SK-N-SH (cell line): ENCODE measurements around the gene IDUA. TPM values are rescaled to one million over a fixed set of nuclear protein-coding genes. Genes with fewer than 3 reads are reported as not detected.

Source experiments
- CTCF ChIA-PET: fragments of 300-600, 350-600 bp; formaldehyde crosslinking; extraction: SDS; loops from one replicate; lab custom pipeline; 2021; lab: Yijun Ruan, JAX
- POLR2A ChIA-PET: fragments of 350-600 bp; sonication (Branson Sonifier 250); formaldehyde crosslinking; extraction: SDS; loops from one replicate; lab custom pipeline; 2020; ENCODE audit warnings: antibody characterized with exemption, inconsistent platforms; lab: Yijun Ruan, JAX
- DNase-seq: peaks from one replicate; pipeline ENCODE4 v3.0.0; 2012
- H2AFZ ChIP-seq: fragments of 200-600 bp; sonication (generic); 2 replicates; pipeline ENCODE4 v1.8.1; 2016; ENCODE audit warnings: antibody characterized with exemption, mild to moderate bottlenecking, low read depth
- H3F3A ChIP-seq: fragments of 200-600 bp; sonication (generic); replicated peaks from 2 replicates; pipeline ENCODE3; 2016; ENCODE audit warnings: antibody characterized with exemption, mild to moderate bottlenecking; ENCODE audit not compliant: insufficient read depth
- H3K27ac ChIP-seq, 2 experiments: fragments of 200-500 bp in 1 of 2; fragments of 200-600 bp in 1 of 2; sonication (Bioruptor generic) in 1 of 2; sonication (generic), shearing (Covaris generic) in 1 of 2; 2 replicates each; pipeline versions ENCODE4 v1.5.1 to v1.6.1; 2014 to 2016; ENCODE audit warnings: low read depth in 2 of 2, inconsistent platforms in 1 of 2, low read length in 1 of 2, mild to moderate bottlenecking in 1 of 2, mixed read lengths in 1 of 2
- H3K27me3 ChIP-seq: fragments of 200-600 bp; sonication (generic), shearing (Covaris generic); 2 replicates; pipeline ENCODE4 v1.6.1; 2016; ENCODE audit warnings: mixed run types; ENCODE audit not compliant: insufficient read depth
- H3K36me3 ChIP-seq, 2 experiments: fragments of 200-500 bp in 1 of 2; fragments of 200-600 bp in 1 of 2; sonication (Bioruptor generic) in 1 of 2; sonication (generic) in 1 of 2; replicated peaks in 1 of 2; 2 replicates each; pipeline versions ENCODE3 to v1.5.1; 2014 to 2016; ENCODE audit warnings: low read length in 1 of 2, mild to moderate bottlenecking in 1 of 2; ENCODE audit not compliant: insufficient read depth in 2 of 2, control insufficient read depth in 1 of 2
- H3K4me1 ChIP-seq, 2 experiments: fragments of 200-500 bp in 1 of 2; fragments of 200-600 bp in 1 of 2; sonication (Bioruptor generic) in 1 of 2; sonication (generic), shearing (Covaris generic) in 1 of 2; 2 replicates each; pipeline versions ENCODE4 v1.5.1 to v1.6.1; 2014 to 2016; ENCODE audit warnings: low read depth in 1 of 2, low read length in 1 of 2, mixed run types in 1 of 2; ENCODE audit not compliant: insufficient read depth in 2 of 2, control insufficient read depth in 1 of 2
- H3K4me2 ChIP-seq: fragments of 200-600 bp; sonication (generic), shearing (Covaris generic); 2 replicates; pipeline ENCODE4 v1.6.1; 2017; ENCODE audit warnings: mixed run types
- H3K4me3 ChIP-seq, 2 experiments: fragments of 200-500 bp in 1 of 2; fragments of 200-600 bp in 1 of 2; sonication (Bioruptor generic) in 1 of 2; sonication (generic), shearing (Covaris generic) in 1 of 2; 2 replicates each; pipeline versions ENCODE4 v1.5.1 to v1.8.1; 2014 to 2016; ENCODE audit warnings: low read depth in 2 of 2, inconsistent platforms in 1 of 2, low read length in 1 of 2, mild to moderate bottlenecking in 1 of 2, mixed read lengths in 1 of 2, moderate library complexity in 1 of 2
- H3K79me2 ChIP-seq: fragments of 200-600 bp; sonication (generic); 2 replicates; pipeline ENCODE4 v1.8.1; 2017; ENCODE audit warnings: mild to moderate bottlenecking; ENCODE audit not compliant: insufficient read depth
- H3K9ac ChIP-seq: fragments of 200-600 bp; sonication (generic); 2 replicates; pipeline ENCODE4 v1.6.1; 2017; ENCODE audit warnings: mixed run types
- H3K9me2 ChIP-seq: fragments of 200-600 bp; sonication (generic); 2 replicates; pipeline ENCODE4 v1.6.1; 2017; ENCODE audit warnings: mixed run types
- H3K9me3 ChIP-seq: fragments of 200-600 bp; sonication (generic); 2 replicates; pipeline ENCODE4 v1.6.1; 2017; ENCODE audit warnings: mixed run types, mild to moderate bottlenecking, moderate library complexity
- H4K20me1 ChIP-seq: fragments of 200-600 bp; sonication (generic); 2 replicates; pipeline ENCODE4 v1.6.1; 2017; ENCODE audit warnings: mild to moderate bottlenecking, mixed run types; ENCODE audit not compliant: insufficient read depth
- CHD2 ChIP-seq: fragments of 150-350 bp; IDR thresholded peaks from 2 replicates; pipeline ENCODE4 v1.6.1; 2018; ENCODE audit warnings: low read length; ENCODE audit not compliant: partially characterized antibody
- EZH2phosphoT487 ChIP-seq: fragments of 200-600 bp; sonication (generic); IDR thresholded peaks from 2 replicates; pipeline ENCODE4 v1.6.1; 2017; ENCODE audit warnings: low read depth, mixed run types, mild to moderate bottlenecking, antibody characterized with exemption, moderate library complexity, borderline replicate concordance
- FOSL2 ChIP-seq: IDR thresholded peaks from 2 replicates; pipeline ENCODE4 v1.4.0; 2012; ENCODE audit warnings: low read depth, mild to moderate bottlenecking, moderate library complexity, borderline replicate concordance
- JUND ChIP-seq: IDR thresholded peaks from 2 replicates; pipeline ENCODE4 v1.4.0; 2012
- MAX ChIP-seq: IDR thresholded peaks from 2 replicates; pipeline ENCODE4 v1.4.0; 2012; ENCODE audit warnings: low read depth
- MEF2A ChIP-seq: IDR thresholded peaks from 2 replicates; pipeline ENCODE4 v1.4.0; 2012; ENCODE audit warnings: low read depth, borderline replicate concordance
- MXI1 ChIP-seq: IDR thresholded peaks from 2 replicates; pipeline ENCODE4 v1.6.1; 2012; ENCODE audit warnings: mild to moderate bottlenecking, low read depth, low read length, improper control_type of control experiment
- NFIC ChIP-seq: IDR thresholded peaks from 2 replicates; pipeline ENCODE4 v1.4.0; 2012; ENCODE audit warnings: borderline replicate concordance
- PBX3 ChIP-seq: IDR thresholded peaks from 2 replicates; pipeline ENCODE4; 2012
- RAD21 ChIP-seq: IDR thresholded peaks from 2 replicates; pipeline ENCODE4 v1.6.1; 2012; ENCODE audit warnings: mild to moderate bottlenecking, low read length
- RXRA ChIP-seq: IDR thresholded peaks from 2 replicates; pipeline ENCODE4 v1.4.0; 2012; ENCODE audit warnings: low read depth, mild to moderate bottlenecking, borderline replicate concordance
- SIN3A ChIP-seq: IDR thresholded peaks from 2 replicates; pipeline ENCODE4 v1.6.1; 2012; ENCODE audit warnings: low read depth, mild to moderate bottlenecking, low read length, moderate library complexity, borderline replicate concordance
- TAF1 ChIP-seq: IDR thresholded peaks from 2 replicates; pipeline ENCODE4 v1.6.1; 2012; ENCODE audit warnings: low read depth, mild to moderate bottlenecking, low read length, moderate library complexity, borderline replicate concordance
- TEAD4 ChIP-seq: IDR thresholded peaks from 2 replicates; pipeline ENCODE4 v1.4.0; 2012; ENCODE audit warnings: mild to moderate bottlenecking, borderline replicate concordance; ENCODE audit not compliant: insufficient read depth
- USF2 ChIP-seq: fragments of 150-350 bp; IDR thresholded peaks from 2 replicates; pipeline ENCODE4 v1.6.1; 2017; ENCODE audit warnings: antibody characterized with exemption, low read length, low read depth, borderline replicate concordance
- ZBTB33 ChIP-seq: IDR thresholded peaks from 2 replicates; pipeline ENCODE4 v1.4.0; 2012; ENCODE audit warnings: low read depth, borderline replicate concordance
- WGBS: methylation state at CpG from one replicate; pipeline ENCODE4 v1.1.6; 2017; ENCODE audit warnings: low lambda C conversion rate; 5-methylcytosine and 5-hydroxymethylcytosine counted together
- polyA plus RNA-seq, 3 experiments: library from polyadenylated mRNA; depleted of rRNA; stranded (reverse); fragments of >200 nt; gene quantifications; 2 replicates each; pipeline ENCODE4 v1.2.3, GENCODE V29; 2012

Gene IDUA
- polyA plus RNA-seq, 1 of the 3 experiments (the other 2 are of a cell fraction): 24.4 TPM

- TF ChIP-seq USF2 (no peak), NFIC (no peak), ZBTB33 (no peak), SIN3A (no peak), RXRA (no peak)
- TF ChIP-seq, all 33 proteins: peak for 0
Measured at GRCh38 chr4:1014291-1015167, 27.7 kb downstream of the IDUA start (continued).

- Histone ChIP-seq H3K27ac (no peak overlapping the region), H2AFZ (no peak overlapping the region), H3K9me3 (no peaks in the 10 kb centered on the region), H3K4me2 (no peak overlapping the region), H4K20me1 (peaks cover 27% of the 10 kb centered on the region; the same call in 1 of the 2 replicates)
- no peak for DNase-seq
- POLR2A ChIA-PET: no interaction called here
- CTCF ChIA-PET: no interaction called here
- 93% methylated on average over 3 of the region's 8 CpGs for WGBS
- TF ChIP-seq RAD21 (no peak), SIN3A (no peak), TEAD4 (no peak), JUND (no peak), MAX (no peak), NFIC (no peak), TAF1 (no peak), PBX3 (no peak), EZH2phosphoT487 (no peak), MEF2A (no peak), FOSL2 (no peak), RXRA (no peak), MXI1 (no peak), CHD2 (no peak)
- TF ChIP-seq, all 33 proteins: peak for 0
- H3K4me3 ChIP-seq: no peak overlapping the region
- H3K36me3 ChIP-seq: no peaks in the 10 kb centered on the region
- peaks cover 0 to 6% of the 10 kb centered on the region in 2 experiments; a peak in 1 of 4 replicates for H3K4me1 ChIP-seq
- H3K79me2 ChIP-seq: no peaks in the 10 kb centered on the region
- no peaks in the 10 kb centered on the region for H3K9me2 ChIP-seq
- peaks cover 11% of the 10 kb centered on the region for H3F3A ChIP-seq
- H3K9ac ChIP-seq: no peak overlapping the region
- H3K27me3 ChIP-seq: peaks cover 9% of the 10 kb centered on the region
Measured at GRCh38 chr4:1015179-1015578, 28.3 kb downstream of the IDUA start.
